A549 treated with CpdA at 1 μM for 4 hours (cell line): ENCODE results near the gene HDAC11. TPM values are rescaled to one million over a fixed set of nuclear protein-coding genes. Genes with fewer than 3 reads are reported as not detected.

Experiments used
- total RNA-seq: library from RNA; stranded (reverse); fragments of 200-300 nt; extraction: Qiagen RNA extraction; gene quantifications from 5 replicates; pipeline ENCODE4 v1.2.3, GENCODE V29; 2022; ENCODE audit warnings: low read depth

Gene HDAC11
- 7.5 to 9.7 TPM (median 8.1 TPM) in 5 replicates for total RNA-seq

GRCh38 chr3:13479582-13480339 lies at the start of gene HDAC11:
TSS of gene HDAC11 (plus strand) at chr3:13480306. CDS start at chr3:13480348, 42 bp downstream.

GRCh38 chr3:13548696-13549622 lies 68.9 kb downstream of the HDAC11 start, which contains the start of gene FBLN2:
TSS of gene FBLN2 (plus strand) at chr3:13549125. CDS start at chr3:13570356, 21,231 bp downstream.

Other genes starting within 250 kb of the HDAC11 start
- 31.7 to 40.3 TPM (median 38.3 TPM) in 5 replicates for gene NUP210, start 60.0 kb upstream of the HDAC11 start, total RNA-seq
- gene FBLN2, start 68.8 kb downstream of the HDAC11 start, total RNA-seq: 1.6 to 3.3 TPM (median 2.4 TPM) in 5 replicates